ENCODE measurements around the gene ASXL2.

- TF ChIP-seq CTCF (IDR thresholded peaks at IDR 0.05) = no peak
- no peak for TF ChIP-seq POLR2A (IDR thresholded peaks at IDR 0.05)
These were observed 25.1 kb downstream of the ASXL2 start for GRCh38 chr2:25853038-25853638.

Data from body of pancreas (tissue), 4 donors.